MM.1S (cell line): Measurements from ENCODE around the gene C3.

Source experiments
- CTCF ChIP-seq: fragments of 300-600 bp; sonication (generic); IDR thresholded peaks from 2 replicates; pipeline ENCODE4 v1.5.1; 2016; ENCODE audit warnings: antibody characterized with exemption, low read length, mixed read lengths
- EZH2 ChIP-seq: fragments of 300-600 bp; sonication (generic); optimal IDR thresholded peaks from 2 replicates; pipeline ENCODE3; 2017; ENCODE audit warnings: low read depth, mild to moderate bottlenecking, antibody characterized with exemption, low read length, mixed read lengths
- EZH2phosphoT487 ChIP-seq: fragments of 300-600 bp; sonication (generic); IDR thresholded peaks from 2 replicates; pipeline ENCODE4 v1.6.1; 2018; ENCODE audit warnings: antibody characterized with exemption, low read length

- TF ChIP-seq CTCF (peak; percentile 87), EZH2 (no peak), EZH2phosphoT487 (no peak)
Observed at GRCh38 chr19:6632002-6632621, 88.3 kb downstream of the C3 start.
